HCT116 (cell line): ENCODE data around the gene IL1RN.

Experiments used
- CTCF ChIP-seq, 3 experiments: fragments of 200-600 bp in 1 of 3; sonication (generic) in 1 of 3; IDR thresholded peaks in 2 of 3; conservative IDR thresholded peaks in 1 of 3; 2 replicates each; pipeline ENCODE4 v1.5.1; 2012 to 2017; ENCODE audit warnings: low read depth in 2 of 3, low read length in 2 of 3, antibody characterized with exemption in 1 of 3, borderline replicate concordance in 1 of 3, control low read depth in 1 of 3, mild to moderate bottlenecking in 1 of 3, mixed read lengths in 1 of 3, mixed run types in 1 of 3, moderate library complexity in 1 of 3; ENCODE audit not compliant: insufficient read depth in 1 of 3
- JUND ChIP-seq: IDR thresholded peaks from 2 replicates; pipeline ENCODE4 v1.6.1; 2012
- POLR2A ChIP-seq: IDR thresholded peaks from 2 replicates; pipeline ENCODE4 v1.7.0; 2011; ENCODE audit warnings: borderline replicate concordance; ENCODE audit not compliant: insufficient read depth, insufficient read length; ENCODE audit errors: extremely low read depth
- RAD21 ChIP-seq: IDR thresholded peaks from 2 replicates; pipeline ENCODE4 v1.6.1; 2012; ENCODE audit warnings: low read depth, mild to moderate bottlenecking
- SRF ChIP-seq: IDR thresholded peaks from 2 replicates; pipeline ENCODE4 v1.6.1; 2012; ENCODE audit warnings: low read depth
- ZNF274 ChIP-seq: fragments of 200-500 bp; sonication (Bioruptor generic); IDR thresholded peaks from 2 replicates; pipeline ENCODE4 v1.6.1; 2014; ENCODE audit warnings: mild to moderate bottlenecking, low read depth, low read length, inconsistent platforms

GRCh38 chr2:113138428-113139322, 11.3 kb downstream of the IL1RN start:
- TF ChIP-seq POLR2A (no peak), JUND (no peak), CTCF (IDR thresholded peaks at IDR 0.05 in 2 of 3, conservative IDR thresholded peaks at IDR 0.05 in 1 of 3; ENCODE audit: borderline replicate concordance in 1 of 3, insufficient read depth in 1 of 3, low read depth in 2 of 3, low read length in 2 of 3) (peak; percentile 75 to 93 (median 75)), ZNF274 (no peak), RAD21 (peak; percentile 77), SRF (no peak)
